K562 (cell line): ENCODE results near the gene TP73. TPM values are rescaled to one million over a fixed set of nuclear protein-coding genes. Genes with fewer than 3 reads are reported as not detected.

Source experiments
- BRF1 ChIP-seq: IDR thresholded peaks from 3 replicates; pipeline ENCODE4 v1.6.1; 2011; ENCODE audit warnings: borderline replicate concordance, mild to moderate bottlenecking; ENCODE audit not compliant: insufficient read length; ENCODE audit errors: extremely low read depth
- E2F4 ChIP-seq: sonication (generic); formaldehyde crosslinking; IDR thresholded peaks from 2 replicates; pipeline ENCODE4 v1.8.0; 2022; ENCODE audit warnings: mild to moderate bottlenecking, low read depth, missing genetic modification reagents
- HMBOX1 ChIP-seq: sonication (generic); IDR thresholded peaks from 2 replicates; pipeline ENCODE4 v1.6.1; 2016
- HOMEZ ChIP-seq: fragments of 250-450 bp; sonication (Bioruptor Pico); IDR thresholded peaks from 2 replicates; pipeline ENCODE4 v1.4.0; 2020; ENCODE audit warnings: mild to moderate bottlenecking, moderate library complexity
- ILF3 ChIP-seq: fragments of 450-650 bp; IDR thresholded peaks from 2 replicates; pipeline ENCODE4 v1.6.1; 2018; ENCODE audit warnings: antibody characterized with exemption, mild to moderate bottlenecking, moderate library complexity, borderline replicate concordance
- KDM5B ChIP-seq: fragments of 200-600 bp; sonication (generic); IDR thresholded peaks from 2 replicates; pipeline ENCODE4 v1.6.1; 2012; ENCODE audit warnings: low read depth, mild to moderate bottlenecking, moderate library complexity, low read length, control low read depth, inconsistent platforms; ENCODE audit not compliant: insufficient replicate concordance
- NFXL1 ChIP-seq: fragments of 450-650 bp; formaldehyde crosslinking; IDR thresholded peaks from 2 replicates; pipeline ENCODE4 v1.4.0; 2021; ENCODE audit warnings: mild to moderate bottlenecking
- NONO ChIP-seq, 2 experiments: fragments of 200-400 bp in 1 of 2; fragments of 450-650 bp in 1 of 2; formaldehyde crosslinking in 1 of 2; IDR thresholded peaks; 2 replicates each; pipeline ENCODE4 v1.6.1; 2017; ENCODE audit warnings: low read depth in 2 of 2, mild to moderate bottlenecking in 2 of 2, moderate library complexity in 2 of 2, low read length in 1 of 2
- NR2C2 ChIP-seq, 2 experiments: fragments of 200-800 bp in 1 of 2; sonication (Bioruptor generic) in 1 of 2; sonication (generic) in 1 of 2; formaldehyde crosslinking in 1 of 2; IDR thresholded peaks; 2 replicates each; pipeline versions ENCODE4 v1.6.1 to v1.8.0; 2016 to 2022; ENCODE audit warnings: mild to moderate bottlenecking in 1 of 2, missing compliant biosample characterization in 1 of 2, missing genetic modification characterization in 1 of 2, missing genetic modification reagents in 1 of 2
- POLR2G ChIP-seq: fragments of 200-400 bp; formaldehyde crosslinking; IDR thresholded peaks from 2 replicates; pipeline ENCODE4 v1.6.1; 2017; ENCODE audit warnings: low read depth, mild to moderate bottlenecking, antibody characterized with exemption, low read length, moderate library complexity
- RBM25 ChIP-seq: fragments of 200-400 bp; formaldehyde crosslinking; IDR thresholded peaks from 2 replicates; pipeline ENCODE4 v1.6.1; 2018; ENCODE audit warnings: low read length, low read depth, moderate library complexity; ENCODE audit not compliant: severe bottlenecking
- ZBTB34 ChIP-seq: fragments of 250-450 bp; sonication (Bioruptor Pico); IDR thresholded peaks from 2 replicates; pipeline ENCODE4 v1.8.0; 2021; ENCODE audit warnings: mild to moderate bottlenecking, moderate library complexity
- ZC3H8 ChIP-seq: fragments of 450-650 bp; IDR thresholded peaks from 2 replicates; pipeline ENCODE4 v1.6.1; 2017
- ZMIZ1 ChIP-seq, 2 experiments: fragments of 150-350 bp in 1 of 2; IDR thresholded peaks; 2 replicates each; pipeline ENCODE4 v1.6.1; 2012 to 2016; ENCODE audit warnings: low read depth in 2 of 2, low read length in 2 of 2, mild to moderate bottlenecking in 1 of 2, moderate library complexity in 1 of 2
- polyA plus RNA-seq, 8 experiments: library from polyadenylated mRNA; depleted of rRNA in 4 of 8; stranded (reverse) in 5 of 8; unstranded in 3 of 8; fragments of >200 nt; fragmentation: Nextera tagmentation in 2 of 8; fragmentation: Illumina TruSeq in 1 of 8; extraction: Ambion mirVana in 2 of 8; extraction: Trizol in 1 of 8; gene quantifications; 2 replicates each; pipeline versions ENCODE4 v1.2.1 to v1.2.3, GENCODE V29; 2011 to 2014; ENCODE audit warnings: inconsistent platforms in 1 of 8, missing spikeins in 1 of 8
- total RNA-seq, 7 experiments: library from RNA; depleted of rRNA in 6 of 7; stranded (reverse); fragments of >200 nt in 6 of 7; fragmentation: Illumina TruSeq in 2 of 7; extraction: Trizol in 2 of 7; gene quantifications; 2 replicates each; pipeline versions ENCODE4 v1.2.1 to v1.2.3, GENCODE V29; 2011 to 2021; ENCODE audit warnings: low replicate concordance in 1 of 7

The TP73 gene
- total and polyA plus RNA-seq, 9 of the 15 experiments (the other 6 are each of a cell fraction or from before 2014, with no cell fraction given): 0.07 to 1.6 (median 0.40) TPM; not detected in 2

GRCh38 chr1:3776231-3776961 lies 124.1 kb downstream of the TP73 start (continued):
- TF ChIP-seq ZBTB34 (CRISPR knock-in tag) (no peak), ZMIZ1 (IDR thresholded peaks at IDR 0.05; ENCODE audit: low read depth in 2 of 2, low read length in 2 of 2) (no peak), HMBOX1 (no peak), RBM25 (no peak), ILF3 (no peak; the same call in 1 of the 2 replicates), NONO (IDR thresholded peaks at IDR 0.05; ENCODE audit: low read depth in 2 of 2, low read length in 1 of 2) (no peak), KDM5B (peak; percentile 11), HOMEZ (CRISPR knock-in tag) (no peak), NR2C2 (CRISPR knock-in tag; IDR thresholded peaks at IDR 0.05) (no peak), NR2C2 (tag; IDR thresholded peaks at IDR 0.05) (no peak), ZC3H8 (no peak), E2F4 (no peak; the same call in 1 of the 2 replicates), POLR2G (peak; percentile 68), BRF1 (no peak), NFXL1 (no peak)
